H9 (cell line): ENCODE measurements around the gene PRSS8. TPM values are rescaled to one million over a fixed set of nuclear protein-coding genes. Genes with fewer than 3 reads are reported as not detected.
A peak's percentile ranks its signal among the peaks of the same experiment; 100 is the strongest.

ENCODE experiments used
- DNase-seq: peaks from one replicate; pipeline ENCODE4 v3.0.0-alpha.2; 2017
- H2AFZ ChIP-seq: one replicate; pipeline ENCODE4 v1.6.1; 2013; ENCODE audit warnings: mild to moderate bottlenecking, low read length, control low read depth, moderate library complexity
- H2AK5ac ChIP-seq: 2 replicates; pipeline ENCODE4 v1.6.1; 2013; ENCODE audit warnings: low read length, control low read depth, mixed read lengths; ENCODE audit not compliant: insufficient read length
- H2BK120ac ChIP-seq: one replicate; pipeline ENCODE4 v1.6.1; 2013; ENCODE audit warnings: low read depth, mild to moderate bottlenecking, low read length, control low read depth, inconsistent platforms; ENCODE audit not compliant: poor library complexity, severe bottlenecking
- H2BK12ac ChIP-seq: 2 replicates; pipeline ENCODE4 v1.6.1; 2013; ENCODE audit warnings: low read length, control low read depth, mixed read lengths, low read depth; ENCODE audit not compliant: insufficient read length
- H2BK15ac ChIP-seq: 2 replicates; pipeline ENCODE4 v1.6.1; 2013; ENCODE audit warnings: low read depth, low read length, control low read depth
- H2BK20ac ChIP-seq: one replicate; pipeline ENCODE4 v1.6.1; 2013; ENCODE audit warnings: low read depth, mild to moderate bottlenecking, low read length, control low read depth, inconsistent platforms; ENCODE audit not compliant: poor library complexity, severe bottlenecking
- H2BK5ac ChIP-seq: 2 replicates; pipeline ENCODE4 v1.6.1; 2013; ENCODE audit warnings: low read length, control low read depth, mixed read lengths; ENCODE audit not compliant: insufficient read length
- H3K14ac ChIP-seq: 2 replicates; pipeline ENCODE4 v1.6.1; 2013; ENCODE audit warnings: low read length, control low read depth; ENCODE audit not compliant: insufficient read depth
- H3K18ac ChIP-seq: 2 replicates; pipeline ENCODE4 v1.6.1; 2013; ENCODE audit warnings: low read depth, mild to moderate bottlenecking, mixed read lengths, low read length, control low read depth; ENCODE audit not compliant: insufficient read length
- H3K23ac ChIP-seq: 2 replicates; pipeline ENCODE4 v1.6.1; 2013; ENCODE audit warnings: low read length, control low read depth, mixed read lengths, low read depth; ENCODE audit not compliant: insufficient read length
- H3K23me2 ChIP-seq: 2 replicates; pipeline ENCODE4 v1.6.1; 2013; ENCODE audit warnings: low read depth, mild to moderate bottlenecking, mixed read lengths, low read length, control low read depth; ENCODE audit not compliant: insufficient read length, poor library complexity, severe bottlenecking
- H3K27ac ChIP-seq: 2 replicates; pipeline ENCODE4 v1.5.1; 2013; ENCODE audit warnings: low read length, control low read depth, mixed read lengths, low read depth; ENCODE audit not compliant: insufficient read length
- H3K27me3 ChIP-seq: 2 replicates; pipeline ENCODE4 v1.6.1; 2013; ENCODE audit warnings: low read length, control low read depth, inconsistent platforms; ENCODE audit not compliant: insufficient read depth
- H3K4ac ChIP-seq: 2 replicates; pipeline ENCODE4 v1.6.1; 2013; ENCODE audit warnings: low read depth, mild to moderate bottlenecking, control low read depth, inconsistent platforms, low read length, moderate library complexity
- H3K4me1 ChIP-seq: 2 replicates; pipeline ENCODE4 v1.6.1; 2013; ENCODE audit warnings: low read length, control low read depth, inconsistent platforms; ENCODE audit not compliant: insufficient read depth
- H3K4me2 ChIP-seq: 2 replicates; pipeline ENCODE4 v1.6.1; 2013; ENCODE audit warnings: low read length, control low read depth, mixed read lengths; ENCODE audit not compliant: insufficient read length, insufficient read depth
- H3K56ac ChIP-seq: 2 replicates; pipeline ENCODE4 v1.6.1; 2013; ENCODE audit warnings: low read depth, mild to moderate bottlenecking, mixed read lengths, low read length, control low read depth; ENCODE audit not compliant: insufficient read length
- H3K79me1 ChIP-seq: 2 replicates; pipeline ENCODE4 v1.6.1; 2013; ENCODE audit warnings: low read depth, mild to moderate bottlenecking, moderate library complexity, low read length, control low read depth, inconsistent platforms; ENCODE audit not compliant: insufficient read depth, poor library complexity, severe bottlenecking
- H3K79me2 ChIP-seq: 2 replicates; pipeline ENCODE4 v1.6.1; 2013; ENCODE audit warnings: low read length, control low read depth, inconsistent platforms; ENCODE audit not compliant: insufficient read depth
- H3K9ac ChIP-seq: 2 replicates; pipeline ENCODE4 v1.6.1; 2013; ENCODE audit warnings: low read length, control low read depth, mixed read lengths; ENCODE audit not compliant: insufficient read length; ENCODE audit errors: extremely low read depth
- H3K9me3 ChIP-seq: one replicate; pipeline ENCODE4 v1.6.1; 2013; ENCODE audit warnings: low read depth, low read length, inconsistent platforms; ENCODE audit not compliant: control insufficient read depth
- H3T11ph ChIP-seq: one replicate; pipeline ENCODE4 v1.6.1; 2013; ENCODE audit warnings: mild to moderate bottlenecking, low read length, control low read depth, inconsistent platforms
- H4K20me1 ChIP-seq: one replicate; pipeline ENCODE4 v1.6.1; 2013; ENCODE audit not compliant: control insufficient read depth, insufficient read length, insufficient read depth
- H4K5ac ChIP-seq: 2 replicates; pipeline ENCODE4 v1.6.1; 2013; ENCODE audit warnings: low read depth, mild to moderate bottlenecking, mixed read lengths, low read length, control low read depth; ENCODE audit not compliant: insufficient read length
- H4K8ac ChIP-seq: replicated peaks from 2 replicates; pipeline ENCODE4 v1.6.1; 2013; ENCODE audit warnings: low read length, control low read depth, mixed read lengths, low read depth; ENCODE audit not compliant: insufficient read length
- H4K91ac ChIP-seq: 2 replicates; pipeline ENCODE4 v1.6.1; 2013; ENCODE audit warnings: low read depth, mild to moderate bottlenecking, moderate library complexity, mixed read lengths, low read length, control low read depth; ENCODE audit not compliant: insufficient read length
- H3K27ac Mint-ChIP-seq, 3 experiments: 2 replicates in 2 of 3; 3 replicates in 1 of 3; pipeline ENCODE4 v1.8.0; 2020 to 2021; ENCODE audit warnings: mixed read lengths in 3 of 3, mild to moderate bottlenecking in 1 of 3, moderate library complexity in 1 of 3
- H3K27me3 Mint-ChIP-seq: 2 replicates; pipeline ENCODE4 v1.8.0; 2021; ENCODE audit warnings: low read depth, mild to moderate bottlenecking, moderate library complexity, mixed read lengths
- H3K36me3 Mint-ChIP-seq, 3 experiments: 2 replicates in 2 of 3; 3 replicates in 1 of 3; pipeline ENCODE4 v1.8.0; 2020 to 2021; ENCODE audit warnings: low read depth in 3 of 3, mixed read lengths in 3 of 3; ENCODE audit not compliant: insufficient read depth in 1 of 3
- H3K4me1 Mint-ChIP-seq, 2 experiments: 2 replicates each; pipeline ENCODE4 v1.8.0; 2020; ENCODE audit warnings: mixed read lengths in 2 of 2
- H3K4me3 Mint-ChIP-seq, 2 experiments: 2 replicates in 1 of 2; 3 replicates in 1 of 2; pipeline ENCODE4 v1.8.0; 2020 to 2021; ENCODE audit warnings: mild to moderate bottlenecking in 2 of 2, mixed read lengths in 2 of 2, moderate library complexity in 1 of 2
- H3K9me3 Mint-ChIP-seq, 2 experiments: 2 replicates in 1 of 2; 3 replicates in 1 of 2; pipeline ENCODE4 v1.8.0; 2020; ENCODE audit warnings: mild to moderate bottlenecking in 2 of 2, mixed read lengths in 2 of 2, moderate library complexity in 1 of 2
- CTCF ChIP-seq: fragments of 200-600 bp; sonication (generic); conservative IDR thresholded peaks from 3 replicates; pipeline ENCODE4 v1.8.0; 2021; ENCODE audit warnings: antibody characterized with exemption, mild to moderate bottlenecking
- WGBS: extraction: QIAGEN DNeasy Blood & Tissue Kit; methylation state at CpG from one replicate; pipeline ENCODE4 v1.1.7; 2013; ENCODE audit warnings: missing lambda C conversion rate, low lambda C conversion rate, mixed read lengths; ENCODE audit not compliant: insufficient read length; ENCODE audit errors: extremely low coverage; 5-methylcytosine and 5-hydroxymethylcytosine counted together
- total RNA-seq: library from RNA; stranded (reverse); gene quantifications from 2 replicates; pipeline ENCODE4 v1.2.1, GENCODE V29; 2021

Gene PRSS8
- total RNA-seq, 1 experiment from 2014 or later: 64.0 TPM

- no peak overlapping the region for H3K27ac ChIP-seq
- peaks cover 20 to 44% (median 42%) of the 10 kb centered on the region in 3 experiments; a peak in 6 of 7 replicates for H3K36me3 Mint-ChIP-seq
- H3K4ac ChIP-seq: no peak overlapping the region
- no peak overlapping the region for H3K4me2 ChIP-seq
- no peak overlapping the region for H2BK20ac ChIP-seq
- H4K8ac ChIP-seq: no peak overlapping the region
- H2BK5ac ChIP-seq: no peak overlapping the region
- no peak overlapping the region for H2AK5ac ChIP-seq
- H3K23me2 ChIP-seq: no peaks in the 10 kb centered on the region
- no peak overlapping the region for H3K23ac ChIP-seq
- H3K56ac ChIP-seq: no peak overlapping the region
- no peak overlapping the region for H4K5ac ChIP-seq
- H3K14ac ChIP-seq: no peak overlapping the region
- H2BK15ac ChIP-seq: no peak overlapping the region
- TF ChIP-seq CTCF: no peak
- H2BK12ac ChIP-seq: no peak overlapping the region
- H4K91ac ChIP-seq: no peak overlapping the region
- no peaks in the 10 kb centered on the region for H3K9me3 Mint-ChIP-seq
- no peaks in the 10 kb centered on the region for H3K79me2 ChIP-seq
- H3K9me3 ChIP-seq: no peaks in the 10 kb centered on the region
- H3K27me3 Mint-ChIP-seq: no peaks in the 10 kb centered on the region
- H3K27me3 ChIP-seq: no peaks in the 10 kb centered on the region
- no peak overlapping the region for H2AFZ ChIP-seq
- H3K4me1 Mint-ChIP-seq: peaks cover 0 to 3% of the 10 kb centered on the region in 2 experiments; a peak in 1 of 4 replicates
- H3K27ac Mint-ChIP-seq: no peak overlapping the region
- H3K9ac ChIP-seq: no peak overlapping the region
- no peak overlapping the region for H3T11ph ChIP-seq
- H3K4me1 ChIP-seq: no peaks in the 10 kb centered on the region
- WGBS: no CpG with 5 or more reads among the region's 9 CpGs
- H4K20me1 ChIP-seq: peaks cover 4% of the 10 kb centered on the region
- peak; percentile 14 for DNase-seq
- H2BK120ac ChIP-seq: no peak overlapping the region
- H3K18ac ChIP-seq: no peak overlapping the region
- no peaks in the 10 kb centered on the region for H3K79me1 ChIP-seq
- H3K4me3 Mint-ChIP-seq: no peak overlapping the region
Measured at GRCh38 chr16:31083081-31083480, 52.4 kb downstream of the PRSS8 start.
